Measurements from ENCODE around the gene UBTF. TPM values are rescaled to one million over a fixed set of nuclear protein-coding genes. Genes with fewer than 3 reads are reported as not detected.

The UBTF gene
- total and polyA plus RNA-seq, 9 of the 15 experiments (the other 6 are each of a cell fraction or from before 2014, with no cell fraction given) = 1.2 to 113 (median 83.6) TPM

DNA sequence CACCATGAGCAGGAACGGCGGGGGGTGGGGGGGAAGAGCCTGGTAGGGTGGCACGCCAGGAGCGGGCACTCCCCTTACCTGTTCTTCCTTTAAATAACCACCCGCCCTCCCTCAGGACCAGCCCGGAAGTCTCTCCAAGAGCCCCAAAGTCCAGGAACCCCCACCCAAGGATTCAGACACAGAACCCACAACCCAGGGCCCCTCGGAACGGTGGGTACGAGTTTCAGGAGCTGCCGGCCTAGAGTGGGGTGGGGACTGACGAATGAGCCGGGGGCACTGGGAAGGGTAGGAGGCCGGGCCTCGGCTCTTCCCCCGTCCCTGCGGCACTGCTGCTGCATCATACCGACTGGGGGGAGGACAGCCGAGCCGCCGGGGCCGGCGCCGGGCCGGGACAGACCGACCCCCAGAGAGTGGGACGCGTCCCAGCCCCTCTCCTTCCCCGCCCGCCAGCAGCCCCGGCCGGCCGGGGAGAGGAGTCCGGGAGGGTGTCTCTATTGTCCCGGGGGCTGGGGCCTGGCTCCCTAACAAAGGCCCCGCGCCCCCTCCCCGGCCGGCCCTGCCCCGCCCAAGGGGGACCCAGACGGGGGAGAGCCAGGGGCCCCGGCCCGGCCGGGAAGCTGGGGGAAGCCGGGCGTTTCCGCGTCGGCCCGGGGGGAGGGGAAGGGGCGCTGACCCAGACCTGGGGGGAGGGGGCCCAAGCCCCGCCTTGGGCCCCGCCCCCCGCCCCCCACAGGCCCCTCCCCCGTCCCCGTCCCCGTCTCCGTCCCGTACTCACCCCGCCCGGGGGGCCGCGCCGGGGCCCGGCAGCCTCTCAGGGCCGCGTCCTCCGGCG lies 20.5 kb downstream of the UBTF start (continued):
- TF ChIP-seq NCOA2 (IDR thresholded peaks at IDR 0.05; ENCODE audit: partially characterized antibody in 2 of 2) (no peak), XRCC5 (IDR thresholded peaks at IDR 0.05; ENCODE audit: low read depth, low read length) (no peak), BRCA1 (IDR thresholded peaks at IDR 0.05) (no peak), BRCA1 (CRISPR knock-in tag; IDR thresholded peaks at IDR 0.05) (no peak), ZNF212 (CRISPR knock-in tag; IDR thresholded peaks at IDR 0.05) (no peak), ZNF551 (CRISPR knock-in tag; IDR thresholded peaks at IDR 0.05) (no peak), ZNF124 (CRISPR knock-in tag; IDR thresholded peaks at IDR 0.05) (no peak), RBFOX2 (IDR thresholded peaks at IDR 0.05; ENCODE audit: low read depth, low read length) (peak; percentile 68), MLLT1 (IDR thresholded peaks at IDR 0.05) (no peak), ZBTB1 (CRISPR knock-in tag; IDR thresholded peaks at IDR 0.05; ENCODE audit: borderline replicate concordance, low read depth) (no peak), RFX5 (IDR thresholded peaks at IDR 0.05; ENCODE audit: low read depth, low read length) (no peak), MECOM (CRISPR knock-in tag; IDR thresholded peaks at IDR 0.05) (no peak), KAT2B (IDR thresholded peaks at IDR 0.05; ENCODE audit: low read depth, low read length) (no peak), CREB1 (IDR thresholded peaks at IDR 0.05) (no peak), CREB1 (CRISPR knock-in tag; IDR thresholded peaks at IDR 0.05) (no peak), ZFP36 (IDR thresholded peaks at IDR 0.05; ENCODE audit: low read depth, low read length, partially characterized antibody) (no peak), CEBPB (tag; IDR thresholded peaks at IDR 0.05) (no peak), SMAD2 (IDR thresholded peaks at IDR 0.05; ENCODE audit: low read depth, low read length) (no peak), ZNF280A (IDR thresholded peaks at IDR 0.05; ENCODE audit: low read depth, partially characterized antibody) (no peak), PKNOX1 (IDR thresholded peaks at IDR 0.05) (no peak), MYC (IDR thresholded peaks at IDR 0.05; ENCODE audit: low read depth, low read length) (no peak), MYC (CRISPR knock-in tag; IDR thresholded peaks at IDR 0.05; ENCODE audit: borderline replicate concordance, low read depth) (no peak), SP1 (CRISPR knock-in tag; IDR thresholded peaks at IDR 0.05) (no peak)
- TF ChIP-seq, protein P1, sequence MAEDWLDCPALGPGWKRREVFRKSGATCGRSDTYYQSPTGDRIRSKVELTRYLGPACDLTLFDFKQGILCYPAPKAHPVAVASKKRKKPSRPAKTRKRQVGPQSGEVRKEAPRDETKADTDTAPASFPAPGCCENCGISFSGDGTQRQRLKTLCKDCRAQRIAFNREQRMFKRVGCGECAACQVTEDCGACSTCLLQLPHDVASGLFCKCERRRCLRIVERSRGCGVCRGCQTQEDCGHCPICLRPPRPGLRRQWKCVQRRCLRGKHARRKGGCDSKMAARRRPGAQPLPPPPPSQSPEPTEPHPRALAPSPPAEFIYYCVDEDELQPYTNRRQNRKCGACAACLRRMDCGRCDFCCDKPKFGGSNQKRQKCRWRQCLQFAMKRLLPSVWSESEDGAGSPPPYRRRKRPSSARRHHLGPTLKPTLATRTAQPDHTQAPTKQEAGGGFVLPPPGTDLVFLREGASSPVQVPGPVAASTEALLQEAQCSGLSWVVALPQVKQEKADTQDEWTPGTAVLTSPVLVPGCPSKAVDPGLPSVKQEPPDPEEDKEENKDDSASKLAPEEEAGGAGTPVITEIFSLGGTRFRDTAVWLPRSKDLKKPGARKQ (CRISPR knock-in tag; IDR thresholded peaks at IDR 0.05) = no peak

Data from K562 (cell line).